Progenitor cell of endocrine pancreas (in vitro differentiated cells): ENCODE measurements around the gene FAM83B. TPM values are rescaled to one million over a fixed set of nuclear protein-coding genes. Genes with fewer than 3 reads are reported as not detected.

Experiments used
- DNase-seq: peaks from one replicate; pipeline ENCODE4 v3.0.0; 2021; ENCODE audit warnings: low spot score; ENCODE audit not compliant: unreplicated experiment
- H3K27ac Mint-ChIP-seq: 2 replicates; pipeline ENCODE4 v1.8.0; 2021; ENCODE audit warnings: mild to moderate bottlenecking, moderate library complexity, mixed read lengths
- H3K27me3 Mint-ChIP-seq: 2 replicates; pipeline ENCODE4 v1.8.0; 2021; ENCODE audit warnings: mixed read lengths
- H3K36me3 Mint-ChIP-seq: 2 replicates; pipeline ENCODE4 v1.8.0; 2022; ENCODE audit warnings: mixed read lengths; ENCODE audit not compliant: insufficient read depth
- H3K4me1 Mint-ChIP-seq: 2 replicates; pipeline ENCODE4 v1.8.0; 2021; ENCODE audit warnings: low read depth, mixed read lengths
- H3K4me3 Mint-ChIP-seq: 2 replicates; pipeline ENCODE4 v1.8.0; 2021; ENCODE audit warnings: low read depth, mild to moderate bottlenecking, moderate library complexity, mixed read lengths
- H3K9me3 Mint-ChIP-seq: 2 replicates; pipeline ENCODE4 v1.8.0; 2021; ENCODE audit warnings: low read depth, mixed read lengths
- total RNA-seq: library from RNA; stranded (reverse); gene quantifications from 2 replicates; pipeline ENCODE4 v1.2.1, GENCODE V29; 2021
- TF ChIP-seq, protein P1 (sequence below): fragments of 200-600 bp; sonication (generic); IDR thresholded peaks from one replicate; pipeline ENCODE4 v1.5.0; 2021; ENCODE audit warnings: antibody characterized with exemption, mild to moderate bottlenecking; ENCODE audit not compliant: unreplicated experiment

FAM83B gene
- total RNA-seq, 1 donor from 2014 or later: 17.4 TPM

GRCh38 chr6:54907355-54907754, 60.8 kb downstream of the FAM83B start:
- H3K27me3 Mint-ChIP-seq: no peaks in the 10 kb centered on the region
- no peak for DNase-seq
- H3K27ac Mint-ChIP-seq: no peak overlapping the region
- H3K4me3 Mint-ChIP-seq: no peak overlapping the region
- peaks cover under 1% of the 10 kb centered on the region for H3K36me3 Mint-ChIP-seq
- H3K4me1 Mint-ChIP-seq: no peaks in the 10 kb centered on the region
- TF ChIP-seq, protein P1, sequence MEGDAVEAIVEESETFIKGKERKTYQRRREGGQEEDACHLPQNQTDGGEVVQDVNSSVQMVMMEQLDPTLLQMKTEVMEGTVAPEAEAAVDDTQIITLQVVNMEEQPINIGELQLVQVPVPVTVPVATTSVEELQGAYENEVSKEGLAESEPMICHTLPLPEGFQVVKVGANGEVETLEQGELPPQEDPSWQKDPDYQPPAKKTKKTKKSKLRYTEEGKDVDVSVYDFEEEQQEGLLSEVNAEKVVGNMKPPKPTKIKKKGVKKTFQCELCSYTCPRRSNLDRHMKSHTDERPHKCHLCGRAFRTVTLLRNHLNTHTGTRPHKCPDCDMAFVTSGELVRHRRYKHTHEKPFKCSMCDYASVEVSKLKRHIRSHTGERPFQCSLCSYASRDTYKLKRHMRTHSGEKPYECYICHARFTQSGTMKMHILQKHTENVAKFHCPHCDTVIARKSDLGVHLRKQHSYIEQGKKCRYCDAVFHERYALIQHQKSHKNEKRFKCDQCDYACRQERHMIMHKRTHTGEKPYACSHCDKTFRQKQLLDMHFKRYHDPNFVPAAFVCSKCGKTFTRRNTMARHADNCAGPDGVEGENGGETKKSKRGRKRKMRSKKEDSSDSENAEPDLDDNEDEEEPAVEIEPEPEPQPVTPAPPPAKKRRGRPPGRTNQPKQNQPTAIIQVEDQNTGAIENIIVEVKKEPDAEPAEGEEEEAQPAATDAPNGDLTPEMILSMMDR: no peak
- peaks cover under 1% of the 10 kb centered on the region for H3K9me3 Mint-ChIP-seq

GRCh38 chr6:54909184-54909583, 62.6 kb downstream of the FAM83B start:
- TF ChIP-seq, protein P1: no peak
- no peaks in the 10 kb centered on the region for H3K36me3 Mint-ChIP-seq
- DNase-seq: no peak

GRCh38 chr6:54910431-54910884, 63.9 kb downstream of the FAM83B start:
- Mint-ChIP-seq H3K4me3 (no peak overlapping the region), H3K9me3 (no peaks in the 10 kb centered on the region), H3K4me1 (no peaks in the 10 kb centered on the region), H3K36me3 (no peaks in the 10 kb centered on the region), H3K27ac (no peak overlapping the region), H3K27me3 (no peaks in the 10 kb centered on the region)
- TF ChIP-seq, protein P1: no peak
- no peak for DNase-seq

More at GRCh38 chr6:54909184-54909583, 62.6 kb downstream of the FAM83B start:
- no peaks in the 10 kb centered on the region for H3K4me1 Mint-ChIP-seq
- H3K4me3 Mint-ChIP-seq: no peak overlapping the region
- H3K27me3 Mint-ChIP-seq: no peaks in the 10 kb centered on the region
- no peaks in the 10 kb centered on the region for H3K9me3 Mint-ChIP-seq
- H3K27ac Mint-ChIP-seq: no peak overlapping the region

DNA sequence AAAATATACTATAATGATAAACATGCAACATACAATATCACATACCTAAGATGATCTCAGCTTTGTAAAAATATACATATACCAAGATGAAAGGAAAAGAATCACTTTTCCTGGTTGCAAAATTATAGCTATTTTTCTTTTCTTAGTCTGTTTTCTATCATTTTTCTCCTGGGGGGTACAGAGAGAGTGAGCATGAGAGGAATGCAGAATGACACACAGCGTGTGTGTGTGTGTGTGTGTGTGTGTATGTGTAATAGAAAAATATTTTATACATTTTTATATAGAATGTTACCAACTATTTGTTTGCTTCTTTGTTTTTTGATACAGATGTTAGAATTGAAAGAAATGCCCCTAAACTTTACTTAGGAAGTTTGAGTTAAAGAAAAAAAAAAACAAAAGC, 64.3 kb downstream of the FAM83B start:
- no peaks in the 10 kb centered on the region for H3K9me3 Mint-ChIP-seq
- TF ChIP-seq, protein P1: no peak
- no peaks in the 10 kb centered on the region for H3K27me3 Mint-ChIP-seq
- no peak overlapping the region for H3K4me3 Mint-ChIP-seq
- no peak for DNase-seq
- no peaks in the 10 kb centered on the region for H3K36me3 Mint-ChIP-seq
- H3K27ac Mint-ChIP-seq: no peak overlapping the region
- H3K4me1 Mint-ChIP-seq: no peaks in the 10 kb centered on the region

GRCh38 chr6:54913211-54913610, 66.6 kb downstream of the FAM83B start:
- no peaks in the 10 kb centered on the region for H3K36me3 Mint-ChIP-seq
- DNase-seq: no peak
- no peak overlapping the region for H3K4me3 Mint-ChIP-seq
- no peaks in the 10 kb centered on the region for H3K27me3 Mint-ChIP-seq
- no peaks in the 10 kb centered on the region for H3K9me3 Mint-ChIP-seq
- H3K4me1 Mint-ChIP-seq: no peaks in the 10 kb centered on the region
- TF ChIP-seq, protein P1: no peak
- H3K27ac Mint-ChIP-seq: no peak overlapping the region
